NCI-H1436 treated with DMSO at 0.1 percent for 48 hours (cell line): ENCODE measurements around the gene SPG11.
"Not testable (repeated sequence)": the region's sequence is repeated elsewhere in the genome, so short reads cannot be mapped to it uniquely, and the experiment has no call there.

ENCODE experiments used
- DNase-seq: peaks from one replicate; lab custom pipeline; 2025; lab: John Stamatoyannopoulos, UW

The SPG11 gene, protein sequence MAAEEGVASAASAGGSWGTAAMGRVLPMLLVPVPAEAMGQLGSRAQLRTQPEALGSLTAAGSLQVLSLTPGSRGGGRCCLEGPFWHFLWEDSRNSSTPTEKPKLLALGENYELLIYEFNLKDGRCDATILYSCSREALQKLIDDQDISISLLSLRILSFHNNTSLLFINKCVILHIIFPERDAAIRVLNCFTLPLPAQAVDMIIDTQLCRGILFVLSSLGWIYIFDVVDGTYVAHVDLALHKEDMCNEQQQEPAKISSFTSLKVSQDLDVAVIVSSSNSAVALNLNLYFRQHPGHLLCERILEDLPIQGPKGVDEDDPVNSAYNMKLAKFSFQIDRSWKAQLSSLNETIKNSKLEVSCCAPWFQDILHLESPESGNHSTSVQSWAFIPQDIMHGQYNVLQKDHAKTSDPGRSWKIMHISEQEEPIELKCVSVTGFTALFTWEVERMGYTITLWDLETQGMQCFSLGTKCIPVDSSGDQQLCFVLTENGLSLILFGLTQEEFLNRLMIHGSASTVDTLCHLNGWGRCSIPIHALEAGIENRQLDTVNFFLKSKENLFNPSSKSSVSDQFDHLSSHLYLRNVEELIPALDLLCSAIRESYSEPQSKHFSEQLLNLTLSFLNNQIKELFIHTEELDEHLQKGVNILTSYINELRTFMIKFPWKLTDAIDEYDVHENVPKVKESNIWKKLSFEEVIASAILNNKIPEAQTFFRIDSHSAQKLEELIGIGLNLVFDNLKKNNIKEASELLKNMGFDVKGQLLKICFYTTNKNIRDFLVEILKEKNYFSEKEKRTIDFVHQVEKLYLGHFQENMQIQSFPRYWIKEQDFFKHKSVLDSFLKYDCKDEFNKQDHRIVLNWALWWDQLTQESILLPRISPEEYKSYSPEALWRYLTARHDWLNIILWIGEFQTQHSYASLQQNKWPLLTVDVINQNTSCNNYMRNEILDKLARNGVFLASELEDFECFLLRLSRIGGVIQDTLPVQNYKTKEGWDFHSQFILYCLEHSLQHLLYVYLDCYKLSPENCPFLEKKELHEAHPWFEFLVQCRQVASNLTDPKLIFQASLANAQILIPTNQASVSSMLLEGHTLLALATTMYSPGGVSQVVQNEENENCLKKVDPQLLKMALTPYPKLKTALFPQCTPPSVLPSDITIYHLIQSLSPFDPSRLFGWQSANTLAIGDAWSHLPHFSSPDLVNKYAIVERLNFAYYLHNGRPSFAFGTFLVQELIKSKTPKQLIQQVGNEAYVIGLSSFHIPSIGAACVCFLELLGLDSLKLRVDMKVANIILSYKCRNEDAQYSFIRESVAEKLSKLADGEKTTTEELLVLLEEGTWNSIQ (N-terminal part only)

DNA sequence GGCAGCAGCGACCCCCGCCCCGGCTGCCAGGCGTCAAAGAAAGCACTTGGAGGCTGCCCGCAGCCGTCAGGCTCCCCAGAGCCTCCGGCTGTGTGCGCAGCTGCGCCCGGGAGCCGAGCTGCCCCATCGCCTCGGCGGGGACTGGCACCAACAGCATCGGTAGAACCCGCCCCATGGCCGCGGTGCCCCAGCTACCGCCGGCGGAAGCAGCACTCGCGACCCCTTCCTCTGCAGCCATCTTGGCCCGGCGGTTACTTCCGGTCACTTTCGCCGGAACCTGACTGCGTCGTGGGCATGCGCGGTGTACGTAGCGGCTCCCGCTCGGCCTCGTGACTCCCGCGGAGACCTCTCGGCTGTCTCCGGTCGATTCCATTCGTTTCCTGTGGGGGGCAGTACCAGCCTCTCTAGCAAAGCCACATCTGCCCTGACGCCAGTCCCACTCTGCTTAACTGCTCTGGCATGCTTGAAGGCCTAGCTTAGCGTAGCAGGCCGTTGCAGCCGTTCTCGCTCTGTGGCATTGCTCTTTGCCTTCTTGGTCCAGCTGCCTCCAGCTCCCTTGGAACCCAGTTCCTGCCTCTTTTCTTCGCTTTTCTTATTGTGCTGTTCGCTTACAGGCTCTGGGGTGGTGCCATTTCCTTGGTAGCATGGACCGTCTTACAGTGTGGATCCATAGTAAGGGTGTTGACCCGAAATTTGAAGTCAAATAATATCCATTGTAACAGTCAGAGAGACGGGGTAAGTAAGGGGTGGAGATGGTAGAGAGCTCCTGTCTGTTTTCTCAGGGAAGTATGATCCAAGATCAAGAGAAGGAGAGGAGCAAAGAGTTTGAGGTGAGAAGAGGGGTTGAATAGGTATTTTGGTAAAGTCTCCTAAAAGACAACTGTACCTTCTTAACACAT is at the start of gene SPG11:
SPG11 (minus strand) TSS at position 253 of the 899 bp plus-strand sequence; CDS start at position 238, 15 bp downstream.
- peak; percentile 89 for DNase-seq

DNA sequence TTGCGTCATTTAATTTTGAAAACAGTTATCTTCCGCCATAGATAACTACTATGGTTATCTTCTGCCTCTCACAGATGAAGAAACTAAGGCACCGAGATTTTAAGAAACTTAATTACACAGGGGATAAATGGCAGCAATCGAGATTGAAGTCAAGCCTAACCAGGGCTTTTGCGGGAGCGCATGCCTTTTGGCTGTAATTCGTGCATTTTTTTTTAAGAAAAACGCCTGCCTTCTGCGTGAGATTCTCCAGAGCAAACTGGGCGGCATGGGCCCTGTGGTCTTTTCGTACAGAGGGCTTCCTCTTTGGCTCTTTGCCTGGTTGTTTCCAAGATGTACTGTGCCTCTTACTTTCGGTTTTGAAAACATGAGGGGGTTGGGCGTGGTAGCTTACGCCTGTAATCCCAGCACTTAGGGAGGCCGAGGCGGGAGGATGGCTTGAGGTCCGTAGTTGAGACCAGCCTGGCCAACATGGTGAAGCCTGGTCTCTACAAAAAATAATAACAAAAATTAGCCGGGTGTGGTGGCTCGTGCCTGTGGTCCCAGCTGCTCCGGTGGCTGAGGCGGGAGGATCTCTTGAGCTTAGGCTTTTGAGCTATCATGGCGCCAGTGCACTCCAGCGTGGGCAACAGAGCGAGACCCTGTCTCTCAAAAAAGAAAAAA is 49.0 kb upstream of the SPG11 start:
- DNase-seq, result no peak

- DNase-seq, result no peak
Observed at GRCh38 chr15:44711743-44712345, 48.4 kb upstream of the SPG11 start.

DNA sequence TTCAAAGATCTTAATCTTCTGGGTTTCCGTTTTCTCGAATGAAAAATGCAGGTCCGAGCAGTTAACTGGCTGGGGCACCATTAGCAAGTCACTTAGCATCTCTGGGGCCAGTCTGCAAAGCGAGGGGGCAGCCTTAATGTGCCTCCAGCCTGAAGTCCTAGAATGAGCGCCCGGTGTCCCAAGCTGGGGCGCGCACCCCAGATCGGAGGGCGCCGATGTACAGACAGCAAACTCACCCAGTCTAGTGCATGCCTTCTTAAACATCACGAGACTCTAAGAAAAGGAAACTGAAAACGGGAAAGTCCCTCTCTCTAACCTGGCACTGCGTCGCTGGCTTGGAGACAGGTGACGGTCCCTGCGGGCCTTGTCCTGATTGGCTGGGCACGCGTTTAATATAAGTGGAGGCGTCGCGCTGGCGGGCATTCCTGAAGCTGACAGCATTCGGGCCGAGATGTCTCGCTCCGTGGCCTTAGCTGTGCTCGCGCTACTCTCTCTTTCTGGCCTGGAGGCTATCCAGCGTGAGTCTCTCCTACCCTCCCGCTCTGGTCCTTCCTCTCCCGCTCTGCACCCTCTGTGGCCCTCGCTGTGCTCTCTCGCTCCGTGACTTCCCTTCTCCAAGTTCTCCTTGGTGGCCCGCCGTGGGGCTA is 47.8 kb upstream of the SPG11 start, which contains the start of the genes B2M and PATL2:
B2M (plus strand) TSS at position 422 of the 647 bp plus-strand sequence; CDS start at position 452, 30 bp downstream.
PATL2 (minus strand) TSS at position 228 of the 647 bp plus-strand sequence. CDS start 34,833 bp downstream, outside the sequence.
- peak; percentile 91 for DNase-seq

- no peak for DNase-seq
Observed at GRCh38 chr15:44710236-44711095, 47.0 kb upstream of the SPG11 start.

DNA sequence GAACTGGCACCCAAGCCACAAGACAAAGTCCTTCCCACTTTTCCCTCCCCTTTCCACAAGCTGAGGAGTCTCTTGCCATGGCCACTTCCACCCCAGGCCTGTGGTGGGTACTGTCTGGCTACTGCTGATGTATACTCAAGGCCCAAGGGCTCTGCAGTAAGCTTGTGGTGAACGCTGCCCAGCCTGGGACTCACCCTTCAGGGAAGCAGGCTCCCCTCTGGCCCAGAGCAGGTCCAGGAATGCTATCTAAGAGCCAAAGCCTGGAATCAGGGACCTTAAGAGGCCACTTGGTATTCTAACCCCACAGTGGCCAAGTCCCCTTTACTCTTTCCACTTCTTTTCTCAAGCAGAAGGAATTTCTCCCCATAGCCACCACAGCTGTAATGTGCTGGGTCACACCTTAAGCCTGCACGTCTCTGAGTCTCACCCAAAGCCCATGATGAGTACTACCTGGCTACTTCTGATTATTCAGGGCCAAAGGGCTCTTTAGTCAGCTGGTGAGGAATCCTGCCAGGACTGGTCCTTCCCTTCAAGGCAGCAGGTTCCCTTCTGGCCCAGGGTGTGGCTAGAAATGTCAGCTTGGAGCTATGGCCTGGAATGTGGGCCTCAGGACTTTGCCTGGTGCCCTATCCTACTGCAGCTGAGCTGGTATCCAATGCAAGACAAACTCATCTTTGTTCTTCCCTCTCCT is 43.6 kb upstream of the SPG11 start:
- no peak for DNase-seq

DNA sequence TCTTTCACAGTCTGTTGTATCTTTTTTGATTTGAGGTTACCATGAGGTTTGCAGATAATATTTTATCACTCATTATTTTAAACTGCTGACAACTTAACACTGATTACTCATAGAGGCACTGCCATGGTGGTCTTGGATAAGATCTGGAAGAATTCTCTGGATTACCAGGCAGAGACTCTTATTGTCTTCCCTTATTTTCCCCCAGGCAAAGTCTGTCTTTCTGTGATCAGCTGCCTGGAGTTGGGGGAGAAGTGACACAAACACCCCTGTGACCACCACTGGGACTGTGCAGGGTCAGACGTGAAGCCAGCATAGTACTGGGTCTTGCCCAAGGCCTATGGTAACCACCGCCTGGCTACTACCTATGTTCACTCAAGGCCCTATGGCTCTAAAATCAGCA is 42.9 kb upstream of the SPG11 start:
- no peak for DNase-seq

DNA sequence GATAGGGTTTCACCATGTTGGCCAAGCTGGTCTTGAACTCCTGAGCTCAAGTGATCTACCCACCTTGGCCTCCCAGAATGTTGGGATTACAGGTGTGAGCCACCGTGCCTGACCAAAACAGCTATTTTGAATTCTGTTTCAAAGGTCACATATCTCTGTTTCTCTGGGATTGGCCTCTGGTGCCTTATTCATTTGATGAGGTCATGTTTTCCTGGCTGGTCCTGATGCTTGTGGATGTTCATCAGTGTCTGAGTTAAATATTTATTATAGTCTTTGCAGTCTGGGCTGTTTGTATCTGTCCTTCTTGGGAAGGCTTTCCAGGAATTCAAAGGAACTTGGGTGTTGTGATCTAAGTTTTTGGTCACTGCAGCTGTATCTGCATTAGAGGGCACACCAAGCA is 42.5 kb upstream of the SPG11 start:
- DNase-seq, result no peak

DNA sequence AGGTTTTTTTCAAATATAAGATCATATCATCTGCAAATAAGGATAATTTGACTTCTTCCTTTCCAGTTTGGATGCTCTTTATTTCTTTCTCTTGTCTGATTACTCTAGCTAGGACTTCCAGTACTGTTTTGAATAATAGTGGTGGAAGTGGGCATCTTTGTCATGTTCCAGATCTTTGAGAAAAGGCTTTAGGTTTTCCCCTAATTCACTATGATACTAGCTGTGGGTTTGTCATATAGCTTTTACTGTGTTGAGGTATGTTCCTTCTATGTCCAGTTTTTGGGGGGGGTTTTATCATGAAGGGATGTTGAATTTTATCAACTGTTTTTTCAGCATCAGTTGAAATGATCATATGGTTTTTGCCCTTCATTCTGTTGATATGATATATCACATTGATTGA is 37.2 kb upstream of the SPG11 start:
- DNase-seq, result not testable (repeated sequence)

- DNase-seq, result no peak
Observed at GRCh38 chr15:44698641-44699040, 35.2 kb upstream of the SPG11 start.

DNA sequence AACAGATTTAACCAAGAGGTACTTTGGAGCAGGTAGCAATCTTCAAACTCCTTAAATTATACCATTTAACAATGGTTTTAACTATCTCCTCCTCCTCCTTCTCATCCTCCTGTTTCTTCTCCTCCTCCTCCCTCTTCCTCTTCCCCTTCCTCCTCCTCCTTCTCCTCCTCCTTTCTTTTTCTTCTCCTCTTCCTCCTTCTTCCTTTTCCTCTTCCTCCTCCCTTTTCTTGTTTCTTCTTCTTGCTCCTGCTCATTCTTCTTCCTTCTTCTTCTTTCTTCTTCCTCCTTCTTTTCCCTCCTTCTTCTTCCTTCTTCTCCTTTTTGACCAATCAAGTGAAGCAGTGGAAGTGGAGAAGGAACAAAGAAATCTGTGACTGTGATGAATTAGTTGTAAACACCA is 33.6 kb upstream of the SPG11 start:
- no peak for DNase-seq

DNA sequence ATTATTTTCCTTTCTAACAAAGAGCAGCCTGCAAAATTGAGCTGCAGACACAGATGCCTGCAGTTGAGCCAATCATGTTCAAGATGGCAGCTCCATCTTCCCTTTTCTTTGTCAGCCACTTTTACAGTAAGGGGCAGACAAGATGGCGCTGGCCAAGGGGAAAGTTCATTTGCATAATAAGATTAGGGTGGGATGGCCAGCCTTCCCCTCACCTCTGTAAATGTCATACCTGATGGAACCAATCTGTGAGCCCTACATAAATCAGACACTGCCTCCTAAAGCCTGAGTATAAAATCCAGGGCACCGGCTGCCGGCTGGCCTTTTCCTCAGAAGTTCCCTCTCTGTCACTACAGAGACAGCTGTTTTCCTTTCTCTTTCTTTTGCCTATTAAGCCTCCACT is 31.8 kb upstream of the SPG11 start:
- DNase-seq, result no peak

DNA sequence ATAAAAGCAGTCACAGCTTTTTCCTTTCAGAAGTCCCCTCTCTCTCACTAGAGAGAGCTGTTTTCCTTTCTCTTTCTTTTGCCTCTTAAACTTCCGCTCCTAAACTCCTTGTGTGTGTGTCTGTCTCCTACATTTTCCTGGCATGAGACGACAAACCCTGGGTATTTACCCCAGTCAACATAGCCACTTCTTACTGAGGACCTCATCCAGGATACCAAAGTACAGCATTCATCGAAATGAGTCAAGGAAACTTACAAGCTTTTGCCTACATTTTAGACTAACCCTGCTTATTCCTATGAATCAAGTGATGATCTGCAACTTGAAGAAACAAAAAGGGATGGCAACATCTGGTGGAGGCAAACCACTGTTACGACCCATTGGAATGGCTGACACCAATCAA is 31.0 kb upstream of the SPG11 start:
- no peak for DNase-seq

- DNase-seq, result no peak
Observed at GRCh38 chr15:44692659-44693058, 29.2 kb upstream of the SPG11 start.

DNA sequence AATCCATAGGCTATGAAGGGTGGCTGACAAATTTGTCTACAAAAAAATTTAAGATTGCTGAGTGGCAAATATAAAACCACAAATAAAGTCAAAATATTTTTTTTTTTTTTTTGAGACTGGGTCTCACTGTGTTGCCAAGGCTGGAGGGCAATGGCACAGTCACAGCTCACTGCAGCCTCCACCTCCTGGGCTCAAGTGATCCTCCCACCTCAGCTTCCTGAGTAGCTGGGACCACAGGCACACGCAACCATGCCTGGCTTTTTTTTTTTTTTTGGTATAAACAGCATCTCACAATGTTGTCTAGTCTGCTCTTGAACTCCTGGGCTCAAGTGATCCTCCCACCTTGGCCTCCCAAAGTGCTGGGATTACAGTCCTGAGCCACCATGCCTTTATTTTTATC is 26.8 kb upstream of the SPG11 start:
- DNase-seq, result not testable (repeated sequence)

- not testable (repeated sequence) for DNase-seq
Observed at GRCh38 chr15:44689318-44689717, 25.9 kb upstream of the SPG11 start.

GRCh38 chr15:44682809-44683682 is 19.6 kb upstream of the SPG11 start:
- DNase-seq, result not testable (repeated sequence)
